Effector CD4-positive, alpha-beta T cell (primary cell): Measurements from ENCODE around the gene S100A2.
A peak's percentile ranks its signal among the peaks of the same experiment; 100 is the strongest.
"Not testable (repeated sequence)": the region's sequence is repeated elsewhere in the genome, so short reads cannot be mapped to it uniquely, and the experiment has no call there.

Experiments used
- DNase-seq: peaks from one replicate; pipeline ENCODE4 v3.0.0-alpha.2; 2020

Gene S100A2

DNA sequence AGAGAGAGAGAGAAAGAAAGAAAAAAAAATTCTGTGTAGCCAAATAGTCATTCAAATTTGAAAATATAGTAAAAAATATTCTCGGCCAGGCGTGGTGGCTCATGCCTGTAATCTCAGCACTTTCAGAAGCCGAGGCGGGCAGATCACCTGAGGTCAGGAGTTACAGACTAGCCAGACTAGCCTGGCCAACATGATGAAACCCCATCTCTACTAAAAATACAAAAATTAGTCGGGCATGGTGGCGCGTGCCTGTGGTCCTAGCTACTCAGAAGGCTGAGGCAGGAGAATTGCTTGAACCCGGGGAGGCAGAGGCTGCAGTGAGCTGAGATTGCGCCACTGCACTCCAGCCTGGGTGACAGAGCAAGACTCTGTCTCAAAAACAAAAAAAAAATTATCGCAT lies 22.4 kb upstream of the S100A2 start:
- DNase-seq: not testable (repeated sequence)

DNA sequence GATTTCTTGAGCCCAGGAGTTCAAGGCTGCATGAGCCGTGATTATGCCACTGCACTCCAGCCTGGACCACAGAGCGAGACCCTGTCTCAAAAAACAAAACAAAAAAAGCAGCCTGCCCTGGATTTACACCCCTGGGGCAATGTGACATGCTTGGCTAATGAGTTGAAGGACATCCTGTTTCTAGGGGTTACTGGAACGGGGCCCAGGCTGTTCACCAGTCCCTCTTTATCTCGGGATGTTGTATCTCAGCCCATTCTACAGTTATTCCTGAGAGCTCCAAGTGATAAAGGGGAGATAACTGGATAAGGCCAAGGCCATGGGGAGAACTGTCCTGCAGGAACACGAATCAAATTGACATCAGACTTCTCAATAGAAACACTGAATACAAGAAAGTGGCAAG lies 21.7 kb upstream of the S100A2 start:
- DNase-seq: no peak

DNA sequence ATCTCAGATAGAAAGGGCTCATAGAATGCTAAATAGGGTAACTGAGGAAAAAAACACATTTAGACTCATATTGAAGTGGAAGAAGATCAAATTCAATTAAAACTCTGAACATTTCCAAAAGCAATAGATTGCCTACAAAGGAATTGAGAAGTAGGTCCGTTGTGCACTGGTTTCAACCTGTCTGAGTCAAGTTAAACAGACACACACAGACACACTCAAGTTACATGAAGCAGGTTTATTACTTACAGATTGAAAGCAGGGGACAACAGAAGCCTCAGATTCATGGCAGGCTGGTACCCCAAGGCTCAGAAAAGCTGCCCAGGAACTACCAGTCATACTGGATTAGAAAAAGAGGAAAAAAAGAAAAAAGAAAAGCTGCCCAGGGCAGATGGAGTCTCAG lies 20.7 kb upstream of the S100A2 start:
- no peak for DNase-seq

DNA sequence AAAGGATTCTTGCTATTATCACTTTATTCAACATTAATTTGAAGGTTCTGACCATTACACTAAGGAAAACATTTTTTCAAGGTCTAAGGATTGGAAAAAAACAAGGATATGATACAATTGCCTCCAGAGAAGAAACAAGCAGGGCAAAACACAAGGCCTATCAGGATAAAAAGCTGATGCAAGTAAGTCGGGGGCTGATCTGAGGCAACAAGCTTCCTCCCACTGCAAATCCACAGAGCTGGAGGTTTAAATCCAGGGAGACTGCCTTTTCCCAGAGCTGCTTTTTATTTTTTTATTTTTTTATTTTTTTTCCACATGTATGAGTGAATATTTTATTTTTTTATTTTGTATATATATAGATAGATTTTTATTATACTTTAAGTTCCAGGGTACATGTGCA lies 19.4 kb upstream of the S100A2 start:
- no peak for DNase-seq

DNA sequence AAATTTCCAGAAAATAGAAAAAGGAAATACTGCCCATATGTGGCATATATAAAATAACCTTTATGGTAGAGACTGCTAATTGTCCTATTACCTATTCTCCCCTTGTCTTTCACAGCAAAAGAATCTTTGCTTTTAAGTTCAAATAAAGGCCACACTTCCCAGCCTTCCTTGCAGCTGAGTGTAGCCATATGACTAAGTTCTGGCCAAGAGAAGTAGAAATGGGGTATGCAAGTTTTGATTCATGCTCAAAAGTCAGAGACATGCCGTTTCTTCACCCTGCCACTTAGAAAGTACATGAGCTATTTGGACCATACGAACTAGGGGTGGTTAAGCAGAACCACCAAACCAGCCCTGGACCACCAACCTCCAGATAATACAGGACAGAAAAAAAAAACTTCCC lies 18.3 kb upstream of the S100A2 start:
- no peak for DNase-seq

DNA sequence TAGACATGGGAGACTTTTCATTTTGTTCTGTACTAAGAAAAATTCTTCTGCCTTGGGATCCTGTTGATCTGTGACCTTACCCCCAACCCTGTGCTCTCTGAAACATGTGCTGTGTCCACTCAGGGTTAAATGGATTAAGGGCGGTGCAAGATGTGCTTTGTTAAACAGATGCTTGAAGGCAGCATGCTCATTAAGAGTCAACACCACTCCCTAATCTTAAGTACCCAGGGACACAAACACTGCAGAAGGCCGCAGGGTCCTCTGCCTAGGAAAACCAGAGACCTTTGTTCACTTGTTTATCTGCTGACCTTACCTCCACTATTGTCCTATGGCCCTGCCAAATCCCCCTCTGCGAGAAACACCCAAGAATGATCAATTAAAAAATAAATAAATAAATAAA lies 17.9 kb upstream of the S100A2 start:
- DNase-seq: not testable (repeated sequence)

DNA sequence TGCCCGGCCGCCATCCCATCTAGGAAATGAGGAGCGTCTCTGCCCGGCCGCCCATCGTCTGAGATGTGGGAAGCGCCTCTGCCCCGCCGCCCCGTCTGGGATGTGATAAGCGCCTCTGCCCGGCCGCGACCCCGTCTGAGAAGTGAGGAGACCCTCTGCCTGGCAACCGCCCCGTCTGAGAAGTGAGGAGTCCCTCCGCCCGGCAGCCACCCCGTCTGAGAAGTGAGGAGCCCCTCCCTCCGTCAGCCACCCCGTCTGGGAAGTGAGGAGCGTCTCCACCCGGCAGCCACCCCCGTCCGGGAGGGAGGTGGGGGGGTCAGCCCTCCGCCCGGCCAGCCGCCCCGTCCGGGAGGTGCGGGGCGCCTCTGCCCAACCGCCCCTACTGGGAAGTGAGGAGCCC lies 17.2 kb upstream of the S100A2 start:
- DNase-seq: not testable (repeated sequence)

DNA sequence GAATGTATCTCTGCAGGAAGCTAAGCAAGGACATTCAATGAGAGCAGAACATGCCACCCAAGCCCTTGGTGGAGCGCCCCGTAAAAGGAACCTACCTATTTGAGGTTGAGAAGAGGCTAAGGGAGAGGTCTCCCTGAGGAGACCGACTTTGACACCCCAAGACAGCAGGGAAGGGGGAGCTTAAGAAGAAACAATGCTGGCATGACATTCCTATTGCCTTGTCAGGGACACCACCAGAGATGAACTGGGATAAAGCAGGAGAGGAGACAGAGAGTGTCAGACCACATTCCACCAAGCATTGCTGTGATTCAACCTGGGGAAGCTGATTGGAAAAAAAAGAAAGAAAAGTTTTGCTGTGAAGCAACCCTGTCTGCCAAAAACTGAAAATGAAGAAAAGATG lies 13.3 kb upstream of the S100A2 start:
- no peak for DNase-seq

DNA sequence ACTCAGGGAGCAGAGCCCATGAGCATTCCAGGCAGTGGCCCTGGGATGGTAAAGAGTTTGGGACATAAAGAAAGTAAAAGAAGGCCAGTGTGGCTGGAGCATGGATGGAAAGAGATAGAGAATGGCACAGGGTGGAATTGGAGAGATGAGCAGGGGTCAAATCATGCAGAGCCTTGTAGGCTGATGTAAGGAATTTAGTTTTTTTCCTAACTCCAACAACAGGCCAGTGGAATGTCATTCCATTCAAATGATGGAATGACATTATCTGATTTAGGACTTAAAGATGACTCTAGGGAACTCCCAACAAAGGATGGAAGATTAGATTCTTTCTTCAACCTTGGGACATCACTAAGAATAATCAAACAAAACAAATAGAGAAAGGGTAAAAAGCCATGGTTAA lies 12.8 kb upstream of the S100A2 start:
- no peak for DNase-seq

DNA sequence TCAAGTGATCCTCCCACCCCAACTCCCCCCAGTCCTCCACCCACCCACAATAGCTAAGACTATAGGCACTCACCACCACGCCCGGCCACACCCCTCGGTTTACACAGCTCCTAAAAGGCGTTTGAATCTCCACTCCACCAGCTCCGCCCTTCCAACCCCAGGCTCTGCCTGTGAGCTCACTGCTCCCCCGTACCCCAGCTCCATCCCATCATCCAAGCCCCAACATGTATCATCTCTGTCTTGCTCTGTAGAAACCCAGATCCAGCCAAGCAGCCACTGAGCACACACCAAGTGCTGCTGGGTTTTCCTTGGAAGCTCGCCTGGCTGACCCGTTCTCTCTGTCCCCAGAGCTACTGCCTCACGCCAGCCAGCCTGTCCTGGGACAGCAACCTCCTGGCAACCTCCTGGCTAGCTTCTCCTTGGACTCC lies 12.0 kb upstream of the S100A2 start:
- DNase-seq: no peak

DNA sequence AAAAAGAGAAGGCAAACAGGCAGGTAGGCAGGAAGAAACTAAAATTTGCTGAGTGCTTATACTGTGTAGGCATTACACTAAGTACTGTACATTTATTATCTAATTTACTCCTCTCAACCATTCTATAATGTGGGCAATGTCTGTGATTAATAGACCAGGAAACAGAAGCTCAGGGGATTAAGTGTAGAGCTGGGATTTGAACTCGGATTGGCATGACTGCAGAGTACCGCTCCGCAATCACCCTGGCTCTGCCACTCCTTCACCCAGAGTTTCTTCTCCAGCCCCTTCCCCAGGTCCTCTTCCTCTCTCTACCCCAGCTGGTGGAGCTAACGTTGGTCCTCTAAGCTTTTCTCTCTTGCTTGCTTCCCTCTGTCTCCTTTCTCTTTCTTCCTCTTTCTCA lies 11.5 kb upstream of the S100A2 start:
- no peak for DNase-seq

DNA sequence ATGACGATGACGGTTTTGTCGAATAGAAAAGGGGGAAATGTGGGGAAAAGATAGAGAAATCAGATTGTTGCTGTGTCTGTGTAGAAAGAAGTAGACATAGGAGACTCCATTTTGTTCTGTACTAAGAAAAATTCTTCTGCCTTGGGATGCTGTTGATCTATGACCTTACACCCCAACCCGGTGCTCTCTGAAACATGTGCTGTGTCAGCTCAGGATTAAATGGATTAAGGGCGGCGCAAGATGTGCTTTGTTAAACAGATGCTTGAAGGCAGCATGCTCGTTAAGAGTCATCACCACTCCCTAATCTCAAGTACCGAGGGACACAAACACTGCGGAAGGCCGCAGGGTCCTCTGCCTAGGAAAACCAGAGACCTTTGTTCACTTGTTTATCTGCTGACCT lies 9.9 kb upstream of the S100A2 start:
- not testable (repeated sequence) for DNase-seq

DNA sequence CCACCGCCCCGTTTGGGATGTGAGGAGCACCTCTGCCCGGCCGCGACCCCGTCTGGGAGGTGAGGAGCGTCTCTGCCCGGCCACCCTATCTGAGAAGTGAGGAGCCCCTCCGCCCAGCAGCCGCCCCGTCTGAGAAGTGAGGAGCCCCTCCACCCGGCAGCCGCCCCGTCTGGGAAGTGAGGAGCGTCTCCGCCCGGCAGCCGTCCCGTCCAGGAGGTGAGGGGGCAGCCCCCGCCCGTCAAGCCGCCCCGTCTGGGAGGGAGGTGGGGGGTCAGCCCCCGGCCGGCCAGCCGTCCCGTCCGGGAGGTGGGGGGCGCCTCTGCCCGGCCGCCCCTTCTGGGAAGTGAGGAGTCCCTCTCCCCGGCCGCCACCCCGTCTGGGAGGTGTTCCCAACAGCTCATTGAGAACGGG lies 9.4 kb upstream of the S100A2 start:
- not testable (repeated sequence) for DNase-seq

DNA sequence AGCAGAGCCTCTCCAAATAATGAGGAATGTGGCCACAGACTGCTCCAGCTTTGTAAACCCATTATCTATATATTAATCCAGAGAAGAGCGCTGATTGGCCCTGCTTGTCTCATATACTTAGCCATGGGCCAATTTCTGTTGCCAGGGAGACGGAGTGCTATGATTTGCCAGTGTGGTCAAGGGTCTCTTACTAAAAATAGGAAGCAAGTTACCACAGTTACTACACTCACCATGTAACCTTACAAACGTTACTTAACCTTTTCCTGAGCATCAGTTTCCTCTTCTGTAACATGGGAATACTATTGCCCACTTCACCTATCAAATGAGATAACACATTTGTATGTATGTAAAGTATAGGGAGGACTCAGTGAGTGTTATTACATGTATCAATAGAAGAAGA lies 7.7 kb upstream of the S100A2 start:
- DNase-seq: no peak

DNA sequence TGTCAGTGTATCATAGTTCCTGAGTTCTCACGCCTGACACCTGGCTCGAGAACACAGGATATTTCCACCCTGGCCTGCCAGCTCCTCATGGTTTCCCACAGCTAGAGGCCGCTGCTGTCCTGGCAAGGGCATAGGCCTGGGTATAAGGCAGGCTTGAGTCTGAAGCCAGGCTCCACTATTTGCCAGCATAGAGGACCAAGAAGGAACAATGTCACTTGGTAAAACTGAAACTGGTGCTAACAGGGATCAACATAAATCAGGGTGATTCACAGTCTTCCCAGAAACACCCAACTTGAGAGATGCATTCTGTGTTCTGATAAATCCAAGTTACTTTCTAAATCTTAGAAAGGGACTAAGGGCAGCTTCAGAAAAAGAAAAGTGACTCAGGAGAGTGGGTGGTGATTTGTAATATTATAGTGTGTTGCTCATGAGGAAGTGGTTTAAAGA lies 6.9 kb upstream of the S100A2 start:
- peak; percentile 26 for DNase-seq

DNA sequence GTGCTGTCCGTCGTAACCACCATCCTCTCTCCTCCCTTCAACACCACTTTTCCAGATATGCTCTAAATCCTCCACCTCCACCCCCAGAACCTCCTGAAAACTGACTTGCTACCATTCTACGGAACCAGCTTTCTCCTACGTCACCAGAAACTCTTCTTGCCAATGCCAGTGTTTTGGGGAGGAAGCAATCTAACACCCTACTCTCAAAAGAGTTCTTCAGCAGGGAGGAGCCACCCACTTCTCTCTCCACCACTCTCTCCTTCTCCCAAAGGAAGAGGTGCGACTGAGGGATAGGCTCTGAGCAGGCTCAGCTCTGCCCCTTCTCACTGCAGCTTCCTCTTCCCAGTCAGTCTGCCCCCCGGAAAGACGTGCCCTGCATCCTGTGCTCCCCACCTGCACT lies 6.1 kb upstream of the S100A2 start:
- DNase-seq: no peak

DNA sequence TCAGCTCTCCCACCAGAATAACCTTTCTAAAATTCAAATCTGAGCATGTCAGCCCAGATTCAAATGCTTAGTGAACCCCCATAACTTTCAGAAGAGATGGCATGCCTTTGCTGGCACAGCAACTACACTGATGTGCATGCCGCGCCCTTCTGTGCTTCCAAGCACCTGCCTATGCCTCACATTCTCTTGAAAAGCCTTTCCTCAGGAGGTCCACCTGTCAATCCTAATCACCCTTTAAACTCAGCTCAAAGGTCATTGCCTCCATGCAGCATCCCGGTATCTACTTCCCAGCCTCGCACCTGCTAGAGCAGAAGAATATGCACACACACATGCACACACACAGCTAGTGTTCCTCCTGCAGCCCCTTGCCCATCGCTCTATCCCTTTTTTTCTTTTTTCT lies 5.2 kb upstream of the S100A2 start:
- DNase-seq: no peak

DNA sequence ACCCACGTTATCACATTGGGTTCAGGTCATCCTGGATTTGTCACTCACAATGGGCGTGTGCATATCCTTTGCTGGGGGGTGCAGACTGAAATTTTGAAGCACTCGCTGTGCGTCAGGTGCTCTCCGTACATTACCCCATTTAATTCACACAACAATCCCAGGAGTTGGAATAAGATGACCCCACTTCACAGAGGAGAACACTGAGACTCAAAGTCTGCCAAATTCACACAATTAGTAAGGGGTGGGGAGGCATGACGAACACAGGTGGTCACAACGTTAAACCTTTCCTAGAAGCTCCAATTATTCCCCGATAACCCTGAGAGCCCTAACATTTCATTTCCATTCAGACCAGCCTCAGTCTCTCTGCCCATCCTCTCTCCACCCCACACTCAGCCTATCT lies 3.8 kb upstream of the S100A2 start:
- DNase-seq: no peak

DNA sequence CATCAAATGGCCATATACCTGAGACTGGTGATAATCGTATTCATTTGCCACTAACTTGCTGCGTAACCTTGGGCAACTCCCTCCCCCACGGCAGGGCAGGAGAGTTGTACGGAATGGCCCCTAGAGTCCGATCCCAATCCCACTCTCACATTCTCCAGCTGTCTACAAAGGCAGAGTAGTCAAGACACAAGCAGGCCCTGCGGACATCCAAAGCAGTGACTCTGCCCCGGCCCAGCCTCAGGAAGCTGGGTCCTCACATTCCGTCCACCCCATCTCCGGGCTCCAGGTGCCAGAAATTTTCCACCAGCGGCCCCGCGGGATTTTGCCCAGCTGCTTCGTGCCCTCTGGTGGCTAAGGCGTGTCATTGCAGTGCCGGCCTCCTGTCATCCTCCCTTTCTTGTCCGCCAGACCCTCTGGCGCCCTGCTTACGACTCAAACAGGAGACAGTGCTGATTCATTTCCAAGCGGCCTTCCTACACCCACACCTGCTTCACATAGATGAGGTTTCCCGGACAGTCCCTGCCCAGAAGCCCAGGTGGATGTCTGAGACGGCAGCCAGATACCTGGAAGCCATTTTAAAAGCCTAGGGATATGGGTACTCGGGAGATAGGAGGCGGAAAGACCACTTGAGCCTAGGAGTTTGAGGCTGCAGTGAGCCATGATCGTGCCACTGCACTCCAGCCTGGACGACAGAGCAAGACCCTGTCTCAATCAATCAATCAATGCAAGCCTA lies 2.9 kb upstream of the S100A2 start:
- DNase-seq: peak; percentile 72

DNA sequence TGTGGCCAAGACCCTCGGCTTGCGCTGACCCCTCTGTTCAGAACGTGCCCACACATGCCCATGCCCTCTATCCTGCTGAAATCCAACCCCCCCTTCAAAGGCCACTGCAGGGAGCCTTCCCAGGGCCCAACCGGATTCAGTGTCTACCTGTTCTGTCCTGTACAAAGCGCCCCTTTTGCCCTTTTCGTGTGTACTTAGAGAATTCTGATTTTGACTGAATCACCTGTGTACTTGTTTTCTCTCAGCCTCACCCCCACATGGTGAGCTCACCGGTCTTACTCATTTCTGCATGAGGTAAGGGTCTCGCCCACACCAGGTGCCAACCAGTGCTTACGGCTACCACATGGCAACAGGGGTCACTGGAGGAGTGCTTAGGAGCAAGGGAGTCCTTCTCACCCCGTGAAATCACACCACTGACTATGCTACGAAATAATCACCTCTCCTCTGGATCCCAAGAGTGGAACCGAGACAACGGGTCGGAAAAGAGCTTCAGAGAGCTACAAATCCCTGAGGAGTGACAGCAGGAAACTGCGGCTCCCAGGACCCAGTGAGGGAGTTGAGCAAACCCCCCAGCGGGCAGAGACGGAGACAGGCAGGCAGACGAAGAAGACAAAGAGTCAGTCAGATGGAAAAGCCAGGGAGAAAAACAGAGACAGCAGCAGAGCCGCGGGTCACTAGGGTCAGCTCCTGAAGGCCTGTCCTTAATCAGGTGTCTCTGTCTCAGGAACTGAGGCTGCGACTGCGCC lies 2.1 kb upstream of the S100A2 start:
- DNase-seq: no peak

DNA sequence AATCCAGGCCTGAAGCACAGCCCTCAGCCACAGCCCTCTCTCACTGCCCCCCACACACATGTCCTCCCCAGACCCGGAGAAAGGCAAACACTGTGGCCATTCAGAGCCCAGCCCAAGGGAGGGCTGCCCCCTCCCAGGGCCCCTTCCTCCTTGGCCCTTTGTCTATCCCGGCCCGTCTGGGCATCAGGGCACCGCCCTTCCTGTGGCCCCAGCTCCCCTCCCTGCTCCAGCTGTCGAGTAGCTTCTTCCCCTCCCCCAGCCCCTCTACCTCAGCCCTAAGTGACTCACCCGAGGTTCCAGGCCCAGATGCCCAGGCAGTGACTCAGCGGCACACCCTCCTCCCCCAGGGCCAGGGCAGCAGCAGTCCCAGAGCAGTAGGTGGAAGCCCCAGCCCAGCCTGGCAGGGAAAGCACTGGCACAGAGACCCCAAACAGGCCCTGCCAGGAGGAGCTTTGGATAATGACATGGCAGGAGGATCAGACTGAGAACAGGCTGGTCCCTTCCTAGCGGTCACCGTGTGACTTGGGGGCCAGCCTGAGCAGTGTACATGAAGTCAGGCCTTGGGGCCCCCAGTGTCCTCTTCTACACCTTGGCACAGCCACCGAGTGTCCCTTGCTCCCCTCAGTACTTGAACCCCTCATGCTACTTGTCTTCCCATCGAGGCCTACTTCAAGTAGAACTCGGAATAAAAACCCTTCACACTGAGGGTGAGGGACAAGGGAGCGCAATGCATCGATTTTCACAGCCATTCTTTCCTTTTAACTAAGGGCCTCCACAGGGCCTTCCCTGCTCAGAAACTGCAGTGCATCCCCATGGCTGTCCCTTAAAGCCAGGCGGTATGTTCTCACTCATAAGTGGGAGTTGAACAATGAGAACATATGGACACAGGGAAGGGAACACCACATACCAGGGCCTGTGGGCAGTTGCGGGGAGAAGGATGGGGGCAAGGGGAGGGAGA lies 1.0 kb upstream of the S100A2 start:
- DNase-seq: peak; percentile 65

DNA sequence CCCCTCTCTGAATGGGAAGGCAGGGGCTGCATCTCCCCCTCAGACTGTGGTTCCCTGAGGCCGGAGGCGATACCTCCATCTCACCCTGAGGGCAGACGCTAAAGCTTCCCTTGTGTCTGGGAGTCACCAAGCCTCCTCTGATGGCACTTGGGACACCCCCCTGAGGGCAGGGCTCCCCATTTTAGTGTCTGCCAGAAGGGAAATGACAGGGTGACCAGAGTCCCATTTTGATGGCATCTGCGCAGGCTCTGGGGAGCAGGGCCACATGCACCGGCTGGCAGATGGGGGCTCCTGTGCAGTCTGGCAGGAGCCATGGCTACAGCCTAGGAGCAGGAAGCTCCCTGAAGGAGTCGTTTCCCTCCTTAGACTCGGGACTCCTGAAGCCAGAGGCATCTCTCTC lies 1.7 kb downstream of the S100A2 start:
- DNase-seq: no peak

DNA sequence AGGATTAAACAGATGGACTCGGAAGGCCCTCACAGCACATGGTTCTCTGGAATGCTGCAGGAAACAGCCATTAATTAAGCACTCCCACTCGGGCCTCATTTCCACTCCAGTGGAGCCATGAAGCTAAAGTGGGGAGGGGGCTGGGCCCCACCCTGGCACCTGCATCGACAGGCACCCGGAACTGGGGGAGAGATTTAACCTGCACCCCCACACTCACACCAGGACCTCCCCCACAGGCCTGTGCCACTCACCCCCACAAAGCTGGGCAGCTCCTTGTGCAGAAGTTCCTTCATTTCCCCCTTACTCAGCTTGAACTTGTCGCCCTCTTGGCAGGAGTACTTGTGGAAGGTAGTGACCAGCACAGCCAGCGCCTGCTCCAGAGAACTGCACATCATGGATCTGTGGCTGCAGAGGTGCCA lies 2.2 kb downstream of the S100A2 start:
- no peak for DNase-seq
